Fibroblast of the aortic adventitia (primary cell): Measurements from ENCODE around the gene SH3PXD2A. TPM values are rescaled to one million over a fixed set of nuclear protein-coding genes. Genes with fewer than 3 reads are reported as not detected.

ENCODE experiments used
- DNase-seq: peaks from one replicate; pipeline ENCODE4 v3.0.0-alpha.2; 2010; ENCODE audit warnings: low read depth
- H3K4me3 ChIP-seq: 2 replicates; pipeline ENCODE4 v1.5.1; 2011; ENCODE audit warnings: low read depth, mild to moderate bottlenecking, control low read depth, low read length, moderate library complexity
- CTCF ChIP-seq: IDR thresholded peaks from 2 replicates; pipeline ENCODE4 v1.5.1; 2011; ENCODE audit warnings: mild to moderate bottlenecking, low read length, control low read depth, inconsistent platforms; ENCODE audit not compliant: insufficient read depth
- total RNA-seq: library from RNA; depleted of rRNA; stranded (reverse); fragments of >200 nt; gene quantifications from 2 replicates; pipeline ENCODE4 v1.2.3, GENCODE V29; 2012; ENCODE audit warnings: low replicate concordance

The SH3PXD2A gene
- total RNA-seq, 1 donor = 20.4 TPM

GRCh38 chr10:103718247-103718620 is 137.1 kb downstream of the SH3PXD2A start:
- no peak for TF ChIP-seq CTCF
- no peak overlapping the region for H3K4me3 ChIP-seq
- DNase-seq = no peak

- H3K4me3 ChIP-seq = no peak overlapping the region
- no peak for TF ChIP-seq CTCF
- DNase-seq = no peak
Measured at GRCh38 chr10:103717341-103718246, 137.8 kb downstream of the SH3PXD2A start.

DNA sequence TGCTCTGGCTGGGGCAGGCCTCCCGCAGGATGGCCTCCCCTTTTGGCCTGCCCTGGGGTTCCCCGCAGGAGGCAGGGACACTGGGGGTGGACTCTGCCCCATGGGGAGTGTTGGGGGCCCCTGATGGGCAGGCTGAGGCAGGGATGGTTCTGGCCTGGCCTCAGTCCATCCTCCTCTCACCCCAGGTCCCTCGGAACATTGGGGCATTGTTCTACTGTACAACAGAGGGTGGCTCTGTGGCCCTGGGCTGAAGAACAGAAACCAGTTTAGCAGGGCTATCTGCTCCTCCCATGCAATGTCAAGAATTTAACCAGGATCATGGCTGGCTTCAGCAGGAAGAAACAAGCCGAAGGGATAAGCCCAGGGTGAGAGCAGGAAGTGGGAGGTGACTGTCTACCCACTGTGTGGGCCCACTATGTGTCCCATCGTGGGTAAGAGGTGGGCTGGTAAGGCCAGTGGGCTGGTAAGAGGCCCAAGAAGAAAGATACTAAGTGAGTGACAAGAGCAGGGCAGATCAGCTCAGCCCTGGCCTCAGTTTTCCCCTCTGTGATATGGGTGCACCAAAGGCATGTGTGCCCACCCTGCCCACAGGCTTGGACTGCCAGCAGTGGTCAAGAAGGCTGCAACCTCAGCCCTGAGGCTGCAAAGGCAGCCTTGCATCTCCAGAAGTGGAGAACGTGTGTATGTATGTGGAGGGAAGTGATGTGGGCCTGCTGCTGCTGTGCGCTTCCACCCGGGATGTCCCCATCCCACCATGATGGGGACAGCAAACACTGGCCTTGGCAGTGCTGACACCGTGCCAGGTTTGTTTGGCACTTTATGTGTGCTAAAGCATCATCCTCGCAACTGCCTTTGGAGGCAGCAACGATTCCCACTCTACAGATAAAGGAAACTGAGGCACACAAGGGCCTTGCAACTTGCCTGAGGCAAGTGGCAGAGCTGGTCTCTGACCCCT is 138.9 kb downstream of the SH3PXD2A start:
- no peak for DNase-seq
- no peak for TF ChIP-seq CTCF
- H3K4me3 ChIP-seq = no peak overlapping the region

GRCh38 chr10:103715430-103715829 is 139.9 kb downstream of the SH3PXD2A start:
- TF ChIP-seq CTCF = no peak
- peak; percentile 80 for DNase-seq
- H3K4me3 ChIP-seq = no peak overlapping the region

DNA sequence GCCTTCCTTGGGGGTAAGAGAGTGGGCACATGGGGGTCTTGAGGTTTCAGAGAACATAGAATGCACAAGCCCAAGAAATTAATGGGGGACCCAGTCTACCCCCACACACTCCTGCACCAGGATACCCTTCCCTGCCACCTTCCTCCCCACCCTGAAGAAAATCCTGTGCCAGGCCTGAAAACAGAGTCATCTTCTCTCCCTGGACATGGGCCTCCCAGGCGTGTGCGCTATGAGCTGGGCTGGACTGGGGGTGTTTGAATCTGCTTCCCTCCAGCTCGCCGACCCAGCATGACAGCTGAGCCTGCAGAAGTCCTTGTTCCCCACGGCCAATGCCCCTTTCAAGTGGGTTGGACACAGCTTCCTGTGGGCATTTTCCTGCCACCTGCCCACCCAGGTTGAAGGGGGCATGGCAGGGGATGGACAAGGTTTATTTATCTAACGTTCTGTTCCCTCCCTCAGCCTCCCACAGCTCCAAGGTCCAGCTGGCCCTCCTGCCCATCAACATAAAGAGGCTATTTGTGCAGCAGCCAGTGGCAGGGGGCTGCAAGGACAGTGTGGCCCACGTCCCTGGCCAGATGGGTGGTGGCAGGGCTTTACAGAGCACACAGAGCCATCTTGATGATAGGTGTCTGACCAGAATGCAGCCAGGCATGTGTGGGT is 141.0 kb downstream of the SH3PXD2A start:
- H3K4me3 ChIP-seq = no peak overlapping the region
- DNase-seq = no peak
- TF ChIP-seq CTCF = no peak

GRCh38 chr10:103713676-103714075 is 141.7 kb downstream of the SH3PXD2A start:
- DNase-seq = no peak
- no peak overlapping the region for H3K4me3 ChIP-seq
- TF ChIP-seq CTCF = no peak
